Adrenal gland (tissue), 12 donors: ENCODE data around the gene NAT14. TPM values are rescaled to one million over a fixed set of nuclear protein-coding genes. Genes with fewer than 3 reads are reported as not detected.
A peak's percentile ranks its signal among the peaks of the same experiment; 100 is the strongest.
"Not testable (repeated sequence)": the region's sequence is repeated elsewhere in the genome, so short reads cannot be mapped to it uniquely, and the experiment has no call there.

Experiments used
- DNase-seq, 7 donors: peaks; one replicate each; pipeline ENCODE4 v3.0.0-alpha.2; 2019 to 2020
- H3K27ac ChIP-seq, 5 donors: fragments of 200-600 bp; sonication (generic) in 4 of 5; 1 replicate in 3 of 5; 2 replicates in 2 of 5; pipeline versions ENCODE4 v1.5.1 to v1.8.0; 2016 to 2020; ENCODE audit warnings: mild to moderate bottlenecking in 1 of 5
- H3K27me3 ChIP-seq: fragments of 200-600 bp; 2 replicates; pipeline ENCODE4 v1.8.0; 2021
- H3K36me3 ChIP-seq, 2 donors: fragments of 200-600 bp; replicated peaks in 1 of 2; 1 replicate in 1 of 2; 2 replicates in 1 of 2; pipeline versions ENCODE4 v1.5.1 to v1.8.0; 2018 to 2022
- H3K4me1 ChIP-seq, 2 donors: fragments of 200-600 bp; replicated peaks in 1 of 2; 1 replicate in 1 of 2; 2 replicates in 1 of 2; pipeline versions ENCODE4 v1.5.1 to v1.8.0; 2018 to 2021
- H3K4me3 ChIP-seq, 4 donors: fragments of 200-600 bp; sonication (generic) in 3 of 4; one replicate each; pipeline ENCODE4 v1.5.1; 2016 to 2018
- H3K9me3 ChIP-seq, 3 donors: fragments of 200-600 bp; sonication (generic) in 1 of 3; replicated peaks in 1 of 3; 1 replicate in 2 of 3; 2 replicates in 1 of 3; pipeline versions ENCODE4 v1.5.1 to v1.8.0; 2016 to 2021
- POLR2A ChIP-seq, 2 donors: fragments of 450-650 bp; IDR thresholded peaks; one replicate each; pipeline ENCODE4 v1.6.1; 2017; ENCODE audit warnings: antibody characterized with exemption in 2 of 2, mild to moderate bottlenecking in 2 of 2, moderate library complexity in 1 of 2
- WGBS, 4 donors: extraction: QIAGEN DNeasy Blood & Tissue Kit in 2 of 4; methylation state at CpG; one replicate each; pipeline versions ENCODE4 v1.1.5 to v1.1.7; 2013 to 2017; 5-methylcytosine and 5-hydroxymethylcytosine counted together
- intact Hi-C, 2 donors: fragments of 100-400 bp; cut with DNase I; formaldehyde crosslinking; loops; one replicate each; pipeline versions ENCODE4 v1.14.1 to v1.15.0; 2022 to 2023
- polyA plus RNA-seq, 3 donors: library from polyadenylated mRNA; stranded (reverse); fragments of 200-250 nt in 2 of 3; fragments of 350-450 nt in 1 of 3; fragmentation: Illumina TruSeq in 1 of 3; extraction: RNeasy Lipid Tissue Mini Kit (QIAGEN cat#74804) in 1 of 3; gene quantifications; one replicate each; pipeline ENCODE4 v1.2.3, GENCODE V29; 2013 to 2014
- total RNA-seq, 9 donors: library from RNA; depleted of rRNA in 4 of 9; stranded (reverse); fragments of >200 nt in 4 of 9; fragments of 120-200 nt in 1 of 9; fragmentation: NEBNext Ultra II Directional in 1 of 9; extraction: Animal tissue kit (Norgen Biotek cat#: 25700) in 1 of 9; gene quantifications; one replicate each; pipeline versions ENCODE4 v1.1.0 to v1.2.4, GENCODE V29; 2013 to 2023
- TF ChIP-seq, protein P1 (sequence below), 6 experiments: fragments of 450-650 bp in 4 of 6; fragments of 200-600 bp in 2 of 6; sonication (generic) in 1 of 6; IDR thresholded peaks; 1 replicate in 5 of 6; 2 replicates in 1 of 6; pipeline versions ENCODE4 v1.5.1 to v1.8.0; 2016 to 2021; ENCODE audit warnings: antibody characterized with exemption in 6 of 6, mild to moderate bottlenecking in 2 of 6, moderate library complexity in 1 of 6
- donor health status: healthy with polysubstance abuse.
- donor health status: Bipolar disorder and iron deficiency.
- donor health status: DM: yes; HTN: yes; CAD: no.
- donor health status: DM: no; HTN: no; CAD: no.
- donor health status: DM: no; HTN: no; CAD: no.
- donor health status: DM: yes; HTN: yes; CAD: no.

NAT14 gene
- total and polyA plus RNA-seq, 12 donors: 4.9 to 108 (median 18.7) TPM

DNA sequence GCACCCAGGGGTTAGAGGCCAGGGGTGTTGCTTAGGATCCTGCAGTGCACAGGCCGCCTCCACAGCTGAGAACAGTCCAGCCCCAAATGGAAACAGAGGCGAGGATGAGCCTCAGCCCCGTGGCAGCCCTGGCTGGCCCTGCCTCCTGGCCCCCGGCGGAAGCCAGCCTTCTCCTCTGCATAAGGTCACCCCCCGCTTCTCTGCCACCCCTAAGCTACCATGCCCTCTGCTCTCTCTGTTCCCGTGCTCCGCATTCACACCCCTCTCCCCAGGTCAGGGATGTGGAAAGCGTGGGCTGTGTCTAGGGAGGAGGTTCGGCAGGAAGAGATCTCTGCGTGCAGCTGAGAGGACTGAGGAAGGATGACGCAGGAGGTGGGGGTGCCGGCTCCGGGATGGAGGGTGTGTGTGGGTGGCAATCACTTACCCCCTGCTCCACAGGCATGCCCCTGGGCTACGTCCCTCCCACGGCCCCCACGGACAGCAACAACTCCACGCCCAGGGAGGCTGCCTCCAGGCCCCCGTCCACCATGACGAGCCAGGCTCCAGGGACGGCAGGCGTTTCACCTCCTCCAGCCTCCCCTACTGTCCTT lies 9.3 kb downstream of the NAT14 start:
- peak in 3 of 7 donors; percentile 31 to 50 (median 33) for DNase-seq
- no peaks in the 10 kb centered on the region for H3K9me3 ChIP-seq
- WGBS, 4 donors: 42 to 68% (median 49%) methylated on average over 18 to 22 of the region's 22 CpGs
- no peak overlapping the region for H3K4me3 ChIP-seq
- H3K27me3 ChIP-seq: no peaks in the 10 kb centered on the region
- peak overlapping the region in 2 of 5 donors; percentile 69 for H3K27ac ChIP-seq
- no peak for TF ChIP-seq POLR2A (IDR thresholded peaks at IDR 0.05)
- no peaks in the 10 kb centered on the region for H3K36me3 ChIP-seq
- H3K4me1 ChIP-seq: no peaks in the 10 kb centered on the region
- intact Hi-C loops: no loop called here

DNA sequence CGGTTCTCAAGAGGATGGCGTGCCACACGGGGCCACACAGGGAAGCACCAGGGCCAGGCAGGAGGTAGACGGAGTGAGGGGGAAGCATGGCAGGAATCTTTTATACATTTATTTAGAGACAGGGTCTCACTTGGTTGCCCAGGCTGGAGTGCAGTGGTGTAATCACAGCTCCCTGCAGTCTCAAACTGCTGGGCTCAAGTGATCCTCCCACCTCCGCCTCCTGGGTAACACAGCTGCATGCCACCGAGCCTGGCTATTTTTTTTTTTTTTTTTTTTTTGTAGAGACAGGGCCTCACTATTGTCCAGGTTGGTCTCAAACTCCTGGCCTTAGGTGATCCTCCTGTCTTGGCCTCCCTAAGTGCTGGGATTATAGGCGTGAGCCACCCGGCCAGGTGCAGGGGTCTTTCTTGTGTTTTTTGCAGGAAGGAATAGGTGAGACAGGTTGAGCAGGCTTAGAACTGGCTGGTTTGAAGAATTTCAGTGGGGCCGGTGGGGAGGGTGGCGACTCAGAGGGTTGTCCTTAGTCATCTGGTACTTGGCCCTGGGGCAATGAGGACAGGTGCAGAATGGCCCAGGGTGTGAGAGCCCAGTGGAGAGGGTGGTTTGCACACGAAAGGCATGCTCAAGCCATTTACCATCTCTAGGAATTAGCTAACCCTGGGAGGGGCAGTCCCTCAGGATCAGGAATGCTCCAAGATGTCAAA lies 10.8 kb downstream of the NAT14 start:
- Histone ChIP-seq H3K9me3 (no peaks in the 10 kb centered on the region), H3K36me3 (no peaks in the 10 kb centered on the region), H3K27ac (no peak overlapping the region), H3K27me3 (no peaks in the 10 kb centered on the region), H3K4me1 (no peaks in the 10 kb centered on the region), H3K4me3 (no peak overlapping the region)
- WGBS, 4 donors: 71 to 85% (median 80%) methylated on average over 10 to 11 of the region's 11 CpGs
- DNase-seq: no peak
- intact Hi-C loops: no loop called here
- no peak for TF ChIP-seq POLR2A (IDR thresholded peaks at IDR 0.05)
- TF ChIP-seq, protein P1, sequence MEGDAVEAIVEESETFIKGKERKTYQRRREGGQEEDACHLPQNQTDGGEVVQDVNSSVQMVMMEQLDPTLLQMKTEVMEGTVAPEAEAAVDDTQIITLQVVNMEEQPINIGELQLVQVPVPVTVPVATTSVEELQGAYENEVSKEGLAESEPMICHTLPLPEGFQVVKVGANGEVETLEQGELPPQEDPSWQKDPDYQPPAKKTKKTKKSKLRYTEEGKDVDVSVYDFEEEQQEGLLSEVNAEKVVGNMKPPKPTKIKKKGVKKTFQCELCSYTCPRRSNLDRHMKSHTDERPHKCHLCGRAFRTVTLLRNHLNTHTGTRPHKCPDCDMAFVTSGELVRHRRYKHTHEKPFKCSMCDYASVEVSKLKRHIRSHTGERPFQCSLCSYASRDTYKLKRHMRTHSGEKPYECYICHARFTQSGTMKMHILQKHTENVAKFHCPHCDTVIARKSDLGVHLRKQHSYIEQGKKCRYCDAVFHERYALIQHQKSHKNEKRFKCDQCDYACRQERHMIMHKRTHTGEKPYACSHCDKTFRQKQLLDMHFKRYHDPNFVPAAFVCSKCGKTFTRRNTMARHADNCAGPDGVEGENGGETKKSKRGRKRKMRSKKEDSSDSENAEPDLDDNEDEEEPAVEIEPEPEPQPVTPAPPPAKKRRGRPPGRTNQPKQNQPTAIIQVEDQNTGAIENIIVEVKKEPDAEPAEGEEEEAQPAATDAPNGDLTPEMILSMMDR (IDR thresholded peaks at IDR 0.05): no peak

DNA sequence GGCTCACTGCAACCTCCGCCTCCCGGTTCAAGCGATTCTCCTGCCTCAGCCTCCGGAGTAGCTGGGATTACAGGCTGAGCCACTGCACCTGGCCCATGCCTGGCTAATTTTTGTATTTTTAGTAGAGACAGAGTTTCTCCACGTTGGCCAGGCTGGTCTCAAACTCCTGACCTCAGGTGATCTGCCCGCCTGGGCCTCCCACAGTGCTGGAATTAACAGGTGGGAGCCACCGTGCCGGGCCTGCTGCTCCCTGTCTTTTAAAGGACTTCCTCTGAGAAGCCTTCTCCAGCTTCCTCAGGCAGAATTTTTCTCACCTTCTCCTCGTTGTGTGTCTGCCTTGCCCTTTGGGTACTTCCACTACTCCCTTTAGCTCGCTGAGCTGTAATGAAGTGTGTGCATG lies 11.8 kb downstream of the NAT14 start:
- H3K9me3 ChIP-seq, H3K4me3 ChIP-seq, H3K36me3 ChIP-seq, H3K27me3 ChIP-seq, H3K4me1 ChIP-seq, intact Hi-C loops, DNase-seq, H3K27ac ChIP-seq: not testable (repeated sequence)
- 83 to 87% (median 86%) methylated on average over 10 of the region's 10 CpGs for WGBS, 4 donors

DNA sequence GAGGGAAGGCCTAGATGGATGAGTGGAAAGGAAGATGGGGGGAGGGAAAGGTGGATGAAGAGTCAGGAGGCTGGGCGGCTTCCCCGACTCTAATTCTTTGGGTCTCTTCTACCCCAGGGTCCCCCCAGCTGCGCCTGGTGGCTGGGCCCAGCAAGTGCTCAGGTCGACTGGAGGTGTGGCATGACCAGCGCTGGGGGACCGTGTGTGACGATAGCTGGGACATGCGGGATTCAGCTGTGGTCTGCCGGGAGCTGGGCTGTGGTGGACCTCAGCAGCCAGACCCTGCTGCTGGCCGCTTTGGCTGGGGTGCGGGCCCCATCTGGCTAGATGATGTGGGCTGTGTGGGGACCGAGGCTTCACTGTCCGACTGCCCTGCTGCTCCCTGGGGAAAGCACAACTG lies 12.8 kb downstream of the NAT14 start:
- no peaks in the 10 kb centered on the region for H3K4me1 ChIP-seq
- no peaks in the 10 kb centered on the region for H3K9me3 ChIP-seq
- no peak overlapping the region for H3K27ac ChIP-seq
- WGBS, 4 donors: 81 to 89% (median 87%) methylated on average over 6 to 13 of the region's 13 CpGs
- TF ChIP-seq, protein P1 (IDR thresholded peaks at IDR 0.05): no peak
- no peak for TF ChIP-seq POLR2A (IDR thresholded peaks at IDR 0.05)
- intact Hi-C loops: no loop called here
- no peak overlapping the region for H3K4me3 ChIP-seq
- no peaks in the 10 kb centered on the region for H3K36me3 ChIP-seq
- H3K27me3 ChIP-seq: no peaks in the 10 kb centered on the region
- no peak for DNase-seq

DNA sequence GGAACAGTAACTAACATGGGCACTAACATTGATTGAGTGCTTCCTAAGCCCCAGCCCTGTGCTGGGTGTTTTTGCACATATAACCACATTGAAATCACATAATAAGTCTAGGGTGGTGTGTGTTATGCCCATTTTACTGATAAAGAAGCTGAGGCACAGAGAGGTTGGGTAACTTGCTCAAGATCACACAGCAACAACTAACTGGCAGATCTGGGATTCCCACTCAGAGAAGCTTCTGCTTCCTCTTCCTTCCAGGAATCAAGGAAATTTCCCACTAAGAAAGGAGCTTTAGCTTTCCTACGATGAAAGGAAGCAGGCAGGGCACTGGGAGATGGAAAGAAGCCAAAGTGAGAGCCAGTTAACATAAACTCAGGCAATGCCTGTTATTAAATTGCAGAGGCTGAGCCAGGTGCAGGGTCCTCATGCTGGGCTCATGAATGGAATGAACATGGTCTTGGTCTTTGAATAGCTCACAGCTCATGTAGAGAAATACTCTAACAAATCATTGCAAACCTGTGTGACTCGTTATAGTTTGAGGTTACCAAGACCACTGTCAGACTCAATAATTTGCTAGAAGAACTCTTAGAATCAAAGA lies 13.4 kb downstream of the NAT14 start:
- no peak overlapping the region for H3K4me3 ChIP-seq
- DNase-seq: no peak
- intact Hi-C loops: no loop called here
- 36 to 65% (median 40%) methylated on average over 2 of the region's 2 CpGs for WGBS, 4 donors
- no peaks in the 10 kb centered on the region for H3K4me1 ChIP-seq
- no peak overlapping the region for H3K27ac ChIP-seq
- H3K36me3 ChIP-seq: no peaks in the 10 kb centered on the region
- no peak for TF ChIP-seq POLR2A (IDR thresholded peaks at IDR 0.05)
- TF ChIP-seq, protein P1 (IDR thresholded peaks at IDR 0.05): no peak
- no peaks in the 10 kb centered on the region for H3K27me3 ChIP-seq
- H3K9me3 ChIP-seq: no peaks in the 10 kb centered on the region
